GM18873 (cell line): ENCODE results near the gene CD14.
A peak's percentile ranks its signal among the peaks of the same experiment; 100 is the strongest.
"Not testable (repeated sequence)": the region's sequence is repeated elsewhere in the genome, so short reads cannot be mapped to it uniquely, and the experiment has no call there.

ENCODE experiments used
- ATAC-seq: cut with Tn5 transposase; IDR thresholded peaks from one replicate; pipeline ENCODE4 v1.9.1; 2021; ENCODE audit warnings: mild to moderate bottlenecking, moderate library complexity, moderate number of reproducible peaks; ENCODE audit not compliant: unreplicated experiment, low FRiP score

The CD14 gene

DNA sequence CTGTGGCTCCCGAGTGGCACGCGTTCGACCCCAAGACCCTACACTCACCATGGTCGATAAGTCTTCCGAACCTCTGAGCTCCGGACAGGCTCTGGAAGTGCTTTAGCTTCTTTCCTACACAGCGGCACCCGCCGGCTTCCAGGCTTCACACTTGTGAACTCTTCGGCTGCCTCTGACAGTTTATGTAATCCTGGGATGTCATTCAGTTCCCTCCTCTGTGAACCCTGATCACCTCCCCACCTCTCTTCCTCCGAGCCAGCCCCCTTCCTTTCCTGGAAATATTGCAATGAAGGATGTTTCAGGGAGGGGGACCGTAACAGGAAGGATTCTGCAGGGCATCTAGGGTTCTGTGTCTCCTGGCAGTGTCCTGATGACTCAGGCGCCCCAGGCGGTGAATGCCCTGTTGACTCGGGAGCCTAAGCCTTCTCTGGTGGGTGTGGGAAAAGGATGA, at the start of gene CD14:
Gene CD14 (minus strand): TSS at position 155 of the 451 bp plus-strand sequence. CDS start 104 bp downstream, at position 51.
- ATAC-seq, result no peak

DNA sequence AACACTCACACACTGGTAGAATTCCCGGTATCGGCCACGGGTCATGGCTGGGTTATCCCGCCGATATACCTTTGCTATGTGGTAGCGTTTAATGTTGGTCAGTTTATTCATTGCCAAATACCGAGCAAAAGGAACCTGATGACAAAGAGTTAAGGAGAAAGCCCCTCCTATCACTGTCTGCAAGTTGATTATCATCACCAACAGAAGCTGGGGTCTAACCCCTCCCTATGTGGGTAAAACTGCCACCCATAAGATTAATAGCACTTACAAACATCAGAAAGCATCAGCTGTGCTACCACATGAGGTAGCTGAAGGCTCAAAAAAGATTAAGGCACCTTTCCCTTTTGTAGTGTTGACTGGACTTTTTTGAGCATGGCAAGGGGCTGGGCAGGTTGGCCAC, 46.0 kb upstream of the CD14 start:
- no peak for ATAC-seq

DNA sequence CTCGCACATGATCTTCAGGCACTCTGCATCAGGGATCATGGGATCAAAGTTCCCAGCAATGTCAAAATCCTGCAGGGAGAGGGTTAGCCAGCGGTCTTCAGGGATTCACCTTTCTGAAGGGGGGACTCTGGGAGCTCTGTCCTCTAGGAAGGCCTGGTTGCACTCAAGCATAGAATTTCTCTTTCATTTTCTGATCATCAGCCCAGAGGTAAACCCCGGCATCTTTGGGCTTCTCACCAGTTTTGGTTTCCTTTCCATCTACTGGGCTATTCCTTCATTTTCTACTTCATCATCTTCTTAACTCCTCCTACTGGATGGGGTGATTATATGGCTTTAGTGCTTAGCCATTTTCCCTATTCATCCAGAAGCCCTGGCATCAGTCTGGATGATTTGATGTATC, 45.0 kb upstream of the CD14 start:
- ATAC-seq, result no peak

- no peak for ATAC-seq
These were observed 41.7 kb upstream of the CD14 start for GRCh38 chr5:140674629-140675028.

GRCh38 chr5:140674211-140674610, 41.2 kb upstream of the CD14 start:
- no peak for ATAC-seq

DNA sequence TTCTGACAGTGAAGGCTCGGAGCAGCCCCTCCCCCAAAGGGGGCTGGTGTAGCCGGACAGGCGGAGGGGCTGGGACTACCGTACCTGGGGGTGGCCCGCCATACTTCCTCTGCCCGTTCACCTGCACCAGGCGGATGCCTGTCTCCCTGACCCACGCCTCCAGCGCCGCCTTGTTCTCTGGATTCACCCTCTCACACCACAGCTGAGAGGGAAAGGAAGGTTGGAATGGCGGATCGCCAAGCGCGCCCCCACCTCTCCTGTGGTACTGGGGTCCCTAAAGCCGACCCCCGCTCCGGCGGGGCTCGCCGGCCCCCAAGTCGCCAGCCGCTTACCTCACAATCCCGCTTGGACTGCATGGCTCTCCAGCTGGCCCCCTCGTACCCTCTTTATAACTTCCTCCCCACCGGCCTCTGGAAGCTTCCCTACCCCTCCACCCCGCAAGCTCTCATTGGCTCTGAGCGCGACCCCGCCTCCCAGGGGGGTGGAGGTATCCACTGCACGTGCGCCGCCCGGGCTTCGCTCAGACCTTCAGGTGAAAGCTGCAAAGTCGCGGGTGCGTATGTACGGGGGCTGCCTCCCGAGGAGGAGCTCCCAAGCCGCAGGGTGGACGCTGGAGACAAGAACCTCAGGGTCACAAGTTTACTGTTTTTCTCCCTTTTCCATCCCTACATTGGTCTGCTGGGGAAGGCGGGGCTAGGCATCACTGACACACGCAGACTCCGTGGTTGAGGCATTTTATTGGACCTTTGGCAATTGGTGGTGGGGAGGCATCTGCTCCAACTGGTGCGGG, 40.4 kb upstream of the CD14 start, which contains the start of gene DND1:
Gene DND1 (minus strand): TSS at position 390 of the 790 bp plus-strand sequence. CDS start 34 bp downstream, at position 356.
- no peak for ATAC-seq

DNA sequence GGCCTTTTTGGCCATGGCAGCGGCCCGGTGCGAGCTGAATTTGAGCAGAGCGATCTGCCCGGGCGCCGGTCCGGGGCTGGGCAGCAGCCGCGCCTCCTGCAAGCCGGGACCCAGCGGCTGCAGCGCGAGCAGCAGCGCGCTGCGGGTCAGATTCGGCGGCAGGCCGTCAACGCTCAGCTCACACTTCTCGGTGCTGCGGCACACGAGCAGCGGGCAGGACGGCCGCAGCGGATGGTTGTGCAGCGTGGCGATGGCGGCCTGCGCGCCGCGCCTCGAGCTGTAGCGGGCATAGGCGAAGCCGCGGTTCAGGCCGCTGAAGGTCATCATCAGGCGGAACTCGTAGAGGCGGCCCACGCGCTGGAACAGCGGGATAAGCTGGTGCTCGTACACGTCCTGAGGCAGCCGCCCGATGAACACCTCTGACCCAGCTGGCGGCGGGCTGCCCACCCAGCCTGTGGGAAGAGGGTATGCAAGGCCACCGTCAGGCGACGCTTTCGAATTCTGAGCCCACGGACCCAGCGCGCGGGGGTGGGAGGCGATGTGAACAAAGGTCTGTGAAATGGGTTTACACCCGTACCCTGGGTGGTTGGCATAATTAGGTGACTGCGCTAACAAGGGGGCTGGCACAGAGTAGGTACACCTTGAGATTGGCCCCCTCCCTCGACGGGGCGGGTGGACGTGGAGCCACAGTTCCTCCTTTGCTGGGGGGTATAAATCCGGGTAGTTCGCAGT, 39.6 kb upstream of the CD14 start:
- no peak for ATAC-seq

DNA sequence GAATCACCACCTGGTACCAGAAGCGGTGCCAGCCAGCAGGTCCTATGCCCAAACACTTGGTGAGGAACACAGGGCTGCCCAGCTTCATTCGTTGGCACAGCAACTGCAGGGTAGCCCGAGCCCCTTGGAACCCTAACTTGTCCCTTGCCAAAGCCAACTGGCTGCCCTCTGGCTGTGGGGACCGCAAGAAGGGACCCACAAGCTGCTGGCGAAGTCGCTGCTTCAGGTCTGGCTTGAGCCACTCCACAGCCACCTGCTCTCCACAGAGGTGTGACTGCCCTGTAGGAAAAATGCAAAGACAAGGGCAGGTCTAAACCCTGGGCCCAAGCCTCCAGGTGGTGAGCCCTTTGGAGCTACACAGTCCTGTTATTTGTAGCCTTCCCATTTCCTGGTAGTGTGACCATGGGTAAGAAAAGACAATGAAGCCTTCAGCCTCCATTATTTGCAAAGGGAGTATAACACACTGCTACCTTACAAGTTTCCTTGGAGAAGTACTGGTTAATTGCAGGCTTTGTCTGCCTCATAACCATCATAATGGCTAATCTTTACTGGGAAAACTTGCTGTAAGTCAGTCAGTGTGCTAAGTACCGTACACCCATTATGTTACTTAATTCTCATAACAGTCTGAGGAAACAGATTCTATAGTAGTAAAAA, 38.6 kb upstream of the CD14 start:
- no peak for ATAC-seq

GRCh38 chr5:140671035-140671434, 38.1 kb upstream of the CD14 start:
- not testable (repeated sequence) for ATAC-seq

DNA sequence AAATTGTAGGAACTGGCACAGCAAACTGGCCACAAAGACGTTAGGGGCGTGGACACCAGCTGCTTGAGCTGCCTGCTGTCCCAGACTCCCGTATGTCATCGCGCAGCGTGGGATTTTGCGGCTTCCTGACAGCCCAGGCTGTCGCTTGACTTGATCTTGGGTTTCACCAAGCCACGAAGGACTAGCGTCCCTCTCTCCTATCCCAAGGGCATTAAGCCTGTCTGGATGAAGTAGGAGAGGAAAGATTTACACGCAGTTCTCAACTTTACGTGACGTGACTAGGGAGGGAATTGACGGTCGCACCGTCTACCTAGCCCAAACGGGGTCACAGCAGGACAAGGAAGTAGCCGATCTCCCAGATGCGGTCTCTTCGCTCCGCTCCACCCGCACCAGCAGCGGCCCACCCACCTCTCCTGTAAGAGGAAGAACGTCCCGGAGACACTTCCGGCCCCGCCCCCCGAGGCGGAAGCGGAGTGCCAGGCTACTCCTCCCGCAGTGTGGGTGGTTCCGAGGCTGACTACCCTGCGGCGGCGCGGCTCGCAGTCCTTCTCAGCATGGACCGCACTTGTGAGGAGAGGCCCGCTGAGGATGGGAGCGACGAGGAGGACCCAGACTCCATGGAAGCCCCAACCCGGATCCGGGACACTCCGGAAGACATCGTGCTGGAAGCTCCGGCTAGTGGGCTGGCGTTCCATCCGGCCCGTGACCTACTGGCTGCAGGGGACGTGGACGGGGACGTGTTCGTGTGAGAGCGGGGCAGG, 31.6 kb upstream of the CD14 start, which contains the start of gene WDR55:
Gene WDR55 (plus strand): TSS at position 546 of the 761 bp plus-strand sequence. CDS start 9 bp downstream, at position 555.
- ATAC-seq, result peak; percentile 92

DNA sequence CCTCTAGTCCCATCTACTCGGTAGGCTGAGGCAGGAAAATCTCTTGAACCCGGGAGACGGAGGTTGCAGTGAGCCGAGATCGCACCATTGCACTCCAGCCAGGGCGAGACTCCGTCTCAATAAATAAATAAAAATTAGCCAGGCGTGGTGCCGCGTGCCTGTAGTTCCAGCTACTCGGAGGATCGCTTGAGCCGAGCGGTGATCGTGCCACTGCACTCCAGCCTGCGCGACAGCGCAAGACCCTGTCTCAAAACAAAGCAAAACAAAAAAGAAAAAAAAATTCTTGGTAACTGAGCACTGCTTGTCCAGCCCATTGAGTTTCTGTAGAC, 31.0 kb upstream of the CD14 start:
- no peak for ATAC-seq

- ATAC-seq, result not testable (repeated sequence)
These were observed 27.4 kb upstream of the CD14 start for GRCh38 chr5:140660371-140660770.

DNA sequence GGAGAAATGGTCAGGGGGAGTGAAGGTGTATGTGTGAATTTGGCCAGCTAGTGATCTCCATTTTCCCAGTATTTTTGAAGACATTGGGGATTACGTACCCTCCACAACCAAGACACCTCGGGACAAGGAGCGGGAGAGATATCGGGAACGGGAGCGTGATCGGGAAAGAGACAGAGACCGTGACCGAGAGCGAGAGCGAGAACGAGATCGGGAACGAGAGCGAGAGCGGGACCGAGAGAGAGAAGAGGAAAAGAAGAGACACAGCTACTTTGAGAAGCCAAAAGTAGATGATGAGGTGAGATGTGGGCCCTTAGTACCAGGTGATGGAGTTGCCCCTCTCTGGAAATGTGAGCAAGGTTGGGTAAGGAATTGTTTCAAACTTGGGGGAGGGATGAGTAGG, 25.9 kb upstream of the CD14 start:
- no peak for ATAC-seq

DNA sequence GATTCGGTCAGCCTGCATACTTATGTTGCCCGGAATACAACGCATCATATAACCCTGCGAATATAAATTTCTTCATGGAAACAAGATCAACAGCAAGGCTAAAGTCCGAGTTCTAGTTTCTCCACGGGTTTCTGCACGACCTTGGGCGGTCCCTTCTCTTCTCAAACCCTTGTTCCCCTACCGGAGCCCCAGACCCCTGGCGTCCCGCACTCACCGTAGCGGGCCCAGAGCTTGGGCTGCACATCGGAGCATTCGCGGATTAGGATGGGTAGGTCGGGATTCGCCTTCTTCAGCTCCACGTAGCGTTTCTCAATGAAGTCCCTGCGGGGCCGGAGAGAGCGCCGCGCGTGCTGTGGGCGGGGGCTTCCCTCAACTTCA, 14.1 kb upstream of the CD14 start:
- ATAC-seq, result no peak

- ATAC-seq, result no peak
These were observed 9.7 kb upstream of the CD14 start for GRCh38 chr5:140642718-140643117.

GRCh38 chr5:140641716-140642115, 8.7 kb upstream of the CD14 start:
- no peak for ATAC-seq

- ATAC-seq, result peak; percentile 59
These were observed 6.4 kb upstream of the CD14 start, which contains the start of gene TMCO6 for GRCh38 chr5:140639148-140639981. TSS of gene TMCO6 (plus strand) at chr5:140639451. CDS start at chr5:140639528, 77 bp downstream.

- ATAC-seq, result not testable (repeated sequence)
These were observed 5.8 kb upstream of the CD14 start for GRCh38 chr5:140638898-140639147.

- no peak for ATAC-seq
These were observed 4.6 kb upstream of the CD14 start for GRCh38 chr5:140637371-140638100.
